Nephron progenitor cell (in vitro differentiated cells): ENCODE results near the gene KCTD1.

Source experiments
- DNase-seq: peaks from one replicate; pipeline ENCODE4 v3.0.0; 2021
- H3K27ac Mint-ChIP-seq: 2 replicates; pipeline ENCODE4 v1.8.0; 2021; ENCODE audit warnings: mild to moderate bottlenecking, moderate library complexity, mixed read lengths
- H3K27me3 Mint-ChIP-seq: 2 replicates; pipeline ENCODE4 v1.8.0; 2021; ENCODE audit warnings: mild to moderate bottlenecking, low read depth, mixed read lengths; ENCODE audit not compliant: poor library complexity
- H3K36me3 Mint-ChIP-seq: 2 replicates; pipeline ENCODE4 v1.8.0; 2021; ENCODE audit warnings: low read depth, mixed read lengths
- H3K4me1 Mint-ChIP-seq: 2 replicates; pipeline ENCODE4 v1.8.0; 2021; ENCODE audit warnings: mixed read lengths
- H3K4me3 Mint-ChIP-seq: 2 replicates; pipeline ENCODE4 v1.8.0; 2021; ENCODE audit warnings: mild to moderate bottlenecking, moderate library complexity, mixed read lengths
- H3K9me3 Mint-ChIP-seq: 2 replicates; pipeline ENCODE4 v1.8.0; 2021; ENCODE audit warnings: mild to moderate bottlenecking, moderate library complexity, mixed read lengths
- TF ChIP-seq, protein P1 (sequence below): fragments of 200-600 bp; sonication (generic); IDR thresholded peaks from 2 replicates; pipeline ENCODE4 v1.5.0; 2021; ENCODE audit warnings: antibody characterized with exemption

KCTD1 gene

DNA sequence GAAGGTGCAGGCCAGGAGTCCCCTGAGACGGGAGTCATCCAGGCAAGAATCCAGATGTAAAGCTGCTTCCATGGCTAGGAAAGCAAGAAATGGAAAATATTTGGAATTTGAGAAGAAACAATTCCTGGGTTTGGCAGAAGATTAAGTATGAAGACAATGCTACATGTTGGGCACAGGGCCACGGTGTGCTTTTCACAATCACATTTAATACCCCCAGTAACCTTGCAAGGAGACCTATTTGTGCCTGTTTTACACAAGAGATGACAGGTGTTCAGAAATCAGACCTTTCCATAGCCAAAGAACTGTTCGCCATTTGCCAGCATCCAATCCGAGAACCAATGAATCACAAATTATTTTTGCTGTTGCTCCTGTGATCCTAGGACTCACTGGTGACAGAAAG is 50.5 kb downstream of the KCTD1 start:
- TF ChIP-seq, protein P1, sequence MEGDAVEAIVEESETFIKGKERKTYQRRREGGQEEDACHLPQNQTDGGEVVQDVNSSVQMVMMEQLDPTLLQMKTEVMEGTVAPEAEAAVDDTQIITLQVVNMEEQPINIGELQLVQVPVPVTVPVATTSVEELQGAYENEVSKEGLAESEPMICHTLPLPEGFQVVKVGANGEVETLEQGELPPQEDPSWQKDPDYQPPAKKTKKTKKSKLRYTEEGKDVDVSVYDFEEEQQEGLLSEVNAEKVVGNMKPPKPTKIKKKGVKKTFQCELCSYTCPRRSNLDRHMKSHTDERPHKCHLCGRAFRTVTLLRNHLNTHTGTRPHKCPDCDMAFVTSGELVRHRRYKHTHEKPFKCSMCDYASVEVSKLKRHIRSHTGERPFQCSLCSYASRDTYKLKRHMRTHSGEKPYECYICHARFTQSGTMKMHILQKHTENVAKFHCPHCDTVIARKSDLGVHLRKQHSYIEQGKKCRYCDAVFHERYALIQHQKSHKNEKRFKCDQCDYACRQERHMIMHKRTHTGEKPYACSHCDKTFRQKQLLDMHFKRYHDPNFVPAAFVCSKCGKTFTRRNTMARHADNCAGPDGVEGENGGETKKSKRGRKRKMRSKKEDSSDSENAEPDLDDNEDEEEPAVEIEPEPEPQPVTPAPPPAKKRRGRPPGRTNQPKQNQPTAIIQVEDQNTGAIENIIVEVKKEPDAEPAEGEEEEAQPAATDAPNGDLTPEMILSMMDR = no peak
- Mint-ChIP-seq H3K27ac (no peak overlapping the region), H3K36me3 (peaks cover 83% of the 10 kb centered on the region), H3K4me3 (no peak overlapping the region), H3K4me1 (peaks cover 17% of the 10 kb centered on the region), H3K27me3 (peaks cover 6% of the 10 kb centered on the region), H3K9me3 (no peaks in the 10 kb centered on the region)
- DNase-seq = no peak

DNA sequence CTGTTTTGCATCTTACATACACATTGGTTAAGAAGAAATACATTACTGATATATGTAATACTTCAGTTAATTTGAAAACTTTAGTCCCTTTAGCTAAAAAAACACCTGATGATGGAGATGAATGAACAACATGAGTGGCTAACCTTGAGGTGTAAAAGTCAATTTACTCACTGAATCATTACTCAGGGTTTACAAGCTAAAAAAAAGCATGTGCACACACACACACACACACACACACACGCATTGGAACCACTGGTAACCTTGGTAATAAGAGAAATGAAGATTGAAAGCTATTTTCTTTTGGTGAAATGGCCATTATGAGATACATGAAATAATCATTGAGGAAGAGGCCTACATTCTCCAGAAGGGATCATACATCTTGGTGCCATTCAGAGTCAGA is 51.8 kb downstream of the KCTD1 start:
- Mint-ChIP-seq H3K4me1 (peaks cover 17% of the 10 kb centered on the region), H3K4me3 (no peak overlapping the region), H3K9me3 (no peaks in the 10 kb centered on the region), H3K27me3 (peaks cover 6% of the 10 kb centered on the region), H3K27ac (no peak overlapping the region), H3K36me3 (peaks cover 84% of the 10 kb centered on the region)
- DNase-seq = no peak
- TF ChIP-seq, protein P1 = no peak

DNA sequence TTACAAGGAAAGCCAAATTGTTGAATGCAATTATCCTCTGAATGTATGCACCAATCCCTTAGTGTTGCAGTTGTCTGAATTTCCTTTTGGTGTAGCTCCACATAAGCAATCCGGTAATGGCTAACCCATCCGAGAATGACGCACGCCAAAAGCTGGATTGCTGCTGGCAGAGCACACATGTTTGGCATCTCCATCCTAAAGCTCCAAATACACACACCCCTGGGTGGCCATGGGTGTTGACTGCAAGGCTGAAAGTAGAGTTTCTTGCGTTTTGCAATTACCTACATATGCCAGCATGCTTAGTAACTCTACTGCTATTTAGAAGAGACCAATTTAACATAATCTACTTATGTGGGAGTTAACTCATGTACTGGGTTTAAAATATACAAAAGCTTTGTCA is 53.1 kb downstream of the KCTD1 start:
- TF ChIP-seq, protein P1 = no peak
- H3K4me3 Mint-ChIP-seq = no peak overlapping the region
- H3K9me3 Mint-ChIP-seq = no peaks in the 10 kb centered on the region
- peaks cover 6% of the 10 kb centered on the region for H3K27me3 Mint-ChIP-seq
- peaks cover 87% of the 10 kb centered on the region for H3K36me3 Mint-ChIP-seq
- H3K4me1 Mint-ChIP-seq = peaks cover 17% of the 10 kb centered on the region
- DNase-seq = no peak
- H3K27ac Mint-ChIP-seq = no peak overlapping the region

DNA sequence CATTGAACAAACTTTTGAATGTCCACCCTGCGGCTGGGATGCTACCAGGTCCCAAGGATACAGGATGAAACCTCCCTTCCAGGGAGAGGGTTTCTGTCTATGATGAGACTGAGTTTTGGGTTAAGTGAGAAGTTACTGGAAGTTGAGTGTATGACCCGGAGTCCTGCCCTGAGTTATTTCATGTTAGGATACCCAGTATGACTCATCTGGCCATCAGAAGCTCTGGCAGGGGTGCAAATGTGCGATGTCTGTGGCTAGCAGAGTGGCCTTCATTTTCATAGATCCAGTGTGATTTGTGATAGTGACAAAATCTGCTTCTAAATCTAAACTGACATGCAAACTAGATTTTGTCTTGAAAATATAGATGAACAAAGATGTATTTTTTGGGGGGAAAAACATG is 55.3 kb downstream of the KCTD1 start:
- Mint-ChIP-seq H3K36me3 (peaks cover 85% of the 10 kb centered on the region), H3K4me1 (peaks cover 17% of the 10 kb centered on the region), H3K9me3 (no peaks in the 10 kb centered on the region), H3K27ac (no peak overlapping the region), H3K27me3 (peaks cover 6% of the 10 kb centered on the region), H3K4me3 (no peak overlapping the region)
- DNase-seq = no peak
- TF ChIP-seq, protein P1 = no peak

DNA sequence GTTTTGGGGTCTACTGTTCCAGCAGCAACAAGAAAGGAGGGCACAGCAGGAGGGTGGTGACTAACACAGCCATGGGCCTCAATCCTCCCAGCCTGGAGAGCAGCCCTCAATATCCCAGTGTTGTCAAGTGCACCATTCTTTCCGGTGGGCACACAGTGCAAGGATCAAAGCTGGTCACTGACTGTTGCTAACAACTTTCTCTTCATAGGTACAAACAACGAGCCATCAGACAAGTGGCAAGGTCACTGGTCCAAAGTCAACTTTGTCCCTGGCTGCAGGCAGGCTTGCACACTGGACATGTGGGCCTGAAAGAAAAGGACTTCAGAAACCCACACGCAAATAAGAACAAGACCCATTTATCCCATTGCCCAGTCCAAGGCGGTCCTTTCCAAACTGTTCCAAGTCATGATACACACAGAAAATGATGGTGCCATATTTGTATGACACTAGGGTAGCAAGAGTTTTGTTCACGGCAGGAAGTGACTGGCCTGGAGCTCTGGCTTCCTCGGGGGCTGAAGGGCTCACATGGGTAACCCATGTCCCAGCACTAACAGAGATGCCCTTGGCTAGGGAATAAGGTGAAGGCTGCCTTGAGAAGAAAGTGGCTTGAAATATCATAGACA is 57.0 kb downstream of the KCTD1 start:
- TF ChIP-seq, protein P1 = no peak
- no peak for DNase-seq
- Mint-ChIP-seq H3K4me3 (no peak overlapping the region), H3K36me3 (peaks cover 82% of the 10 kb centered on the region), H3K4me1 (peaks cover 26% of the 10 kb centered on the region), H3K9me3 (no peaks in the 10 kb centered on the region), H3K27me3 (peaks cover 3% of the 10 kb centered on the region), H3K27ac (no peak overlapping the region)

DNA sequence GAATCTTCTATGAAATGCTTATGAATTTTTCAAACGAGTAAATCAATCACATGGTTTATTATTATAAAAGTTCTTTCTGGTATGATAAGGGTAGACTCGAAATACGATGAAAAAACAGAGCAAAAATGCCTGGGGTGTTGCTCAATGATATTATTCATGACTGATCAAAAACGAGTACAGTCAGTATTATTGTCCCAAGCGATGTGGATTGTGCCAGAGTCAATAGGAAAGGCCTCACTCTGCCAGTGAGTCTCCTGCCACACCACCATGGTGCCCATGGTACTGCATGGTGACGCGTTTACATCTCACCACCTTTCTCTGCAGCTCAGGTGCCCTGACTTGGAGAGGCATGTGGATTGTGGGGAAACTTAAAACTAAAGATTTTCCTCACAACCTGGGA is 58.5 kb downstream of the KCTD1 start:
- H3K27me3 Mint-ChIP-seq = peaks cover 3% of the 10 kb centered on the region
- no peak for DNase-seq
- no peaks in the 10 kb centered on the region for H3K9me3 Mint-ChIP-seq
- peaks cover 76% of the 10 kb centered on the region for H3K36me3 Mint-ChIP-seq
- H3K4me3 Mint-ChIP-seq = no peak overlapping the region
- TF ChIP-seq, protein P1 = no peak
- no peak overlapping the region for H3K27ac Mint-ChIP-seq
- H3K4me1 Mint-ChIP-seq = peaks cover 22% of the 10 kb centered on the region
